ENCODE data around the gene NUDT3.

NUDT3 gene

GRCh38 chr6:34238585-34239499, 153.6 kb downstream of the NUDT3 start:
- DNase-seq (ENCODE audit: low spot score): peak; percentile 60

GRCh38 chr6:34237722-34238584, 154.5 kb downstream of the NUDT3 start:
- DNase-seq (ENCODE audit: low spot score): peak; percentile 58

GRCh38 chr6:34237316-34237721, 155.2 kb downstream of the NUDT3 start:
- DNase-seq (ENCODE audit: low spot score): no peak

- DNase-seq (ENCODE audit: low spot score): peak; percentile 95
Observed at GRCh38 chr6:34236443-34237315, 155.8 kb downstream of the NUDT3 start, which contains the start of gene HMGA1. HMGA1 (plus strand) TSS chr6:34236873; CDS start chr6:34240781, 3,908 bp downstream.

GRCh38 chr6:34236131-34236442, 156.4 kb downstream of the NUDT3 start:
- peak; percentile 43 for DNase-seq (ENCODE audit: low spot score)

GRCh38 chr6:34235307-34236130, 156.9 kb downstream of the NUDT3 start:
- DNase-seq (ENCODE audit: low spot score): peak; percentile 87

- no peak for DNase-seq (ENCODE audit: low spot score)
Observed at GRCh38 chr6:34234667-34235306, 157.7 kb downstream of the NUDT3 start.

GRCh38 chr6:34233867-34234266, 158.6 kb downstream of the NUDT3 start:
- no peak for DNase-seq (ENCODE audit: low spot score)

- no peak for DNase-seq (ENCODE audit: low spot score)
Observed at GRCh38 chr6:34232901-34233300, 159.6 kb downstream of the NUDT3 start.

- DNase-seq (ENCODE audit: low spot score): no peak
Observed at GRCh38 chr6:34231566-34232336, 160.7 kb downstream of the NUDT3 start.

- DNase-seq (ENCODE audit: low spot score): no peak
Observed at GRCh38 chr6:34230653-34231371, 161.7 kb downstream of the NUDT3 start.

- DNase-seq (ENCODE audit: low spot score): no peak
Observed at GRCh38 chr6:34229877-34230276, 162.6 kb downstream of the NUDT3 start.
